ENCODE results near the gene CACNA1C.
"Not testable (repeated sequence)": the region's sequence is repeated elsewhere in the genome, so short reads cannot be mapped to it uniquely, and the experiment has no call there.

CACNA1C gene

DNA sequence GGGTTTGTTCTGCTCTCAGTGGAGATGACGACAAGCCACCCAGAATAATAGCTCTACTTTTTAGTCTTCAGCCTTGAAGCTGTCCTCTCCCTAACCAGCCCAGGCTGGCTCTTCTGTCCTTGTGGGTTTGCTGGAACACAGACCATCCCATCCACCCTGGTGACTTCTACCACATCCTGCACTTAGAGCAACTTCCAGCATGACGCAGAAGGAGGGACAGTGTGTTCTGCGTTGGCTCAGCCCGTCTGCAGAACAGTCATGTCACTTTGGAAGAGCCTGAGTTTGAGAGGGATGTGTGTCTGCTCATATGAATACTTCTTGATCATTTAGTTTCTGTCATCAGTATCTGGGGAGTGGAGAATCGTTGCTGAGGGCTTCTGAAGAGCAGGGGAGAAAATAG lies 198.0 kb downstream of the CACNA1C start:
- Histone ChIP-seq H3K36me3 (ENCODE audit: insufficient read depth) (no peaks in the 10 kb centered on the region), H3K27me3 (ENCODE audit: insufficient read depth, low read depth) (no peaks in the 10 kb centered on the region), H4K20me1 (ENCODE audit: insufficient read depth) (no peaks in the 10 kb centered on the region), H3K4me3 (IDR thresholded peaks at IDR 0.05; ENCODE audit: insufficient read depth, low read depth, low read length) (no peak overlapping the region), H3K9ac (no peak overlapping the region), H3K4me2 (no peak overlapping the region), H3K27ac (no peak overlapping the region), H2AFZ (ENCODE audit: low read depth) (no peak overlapping the region), H3K79me2 (ENCODE audit: insufficient read depth, low read depth) (no peaks in the 10 kb centered on the region), H3K4me1 (ENCODE audit: low read depth, poor library complexity, severe bottlenecking) (no peaks in the 10 kb centered on the region)
- TF ChIP-seq, protein P1, sequence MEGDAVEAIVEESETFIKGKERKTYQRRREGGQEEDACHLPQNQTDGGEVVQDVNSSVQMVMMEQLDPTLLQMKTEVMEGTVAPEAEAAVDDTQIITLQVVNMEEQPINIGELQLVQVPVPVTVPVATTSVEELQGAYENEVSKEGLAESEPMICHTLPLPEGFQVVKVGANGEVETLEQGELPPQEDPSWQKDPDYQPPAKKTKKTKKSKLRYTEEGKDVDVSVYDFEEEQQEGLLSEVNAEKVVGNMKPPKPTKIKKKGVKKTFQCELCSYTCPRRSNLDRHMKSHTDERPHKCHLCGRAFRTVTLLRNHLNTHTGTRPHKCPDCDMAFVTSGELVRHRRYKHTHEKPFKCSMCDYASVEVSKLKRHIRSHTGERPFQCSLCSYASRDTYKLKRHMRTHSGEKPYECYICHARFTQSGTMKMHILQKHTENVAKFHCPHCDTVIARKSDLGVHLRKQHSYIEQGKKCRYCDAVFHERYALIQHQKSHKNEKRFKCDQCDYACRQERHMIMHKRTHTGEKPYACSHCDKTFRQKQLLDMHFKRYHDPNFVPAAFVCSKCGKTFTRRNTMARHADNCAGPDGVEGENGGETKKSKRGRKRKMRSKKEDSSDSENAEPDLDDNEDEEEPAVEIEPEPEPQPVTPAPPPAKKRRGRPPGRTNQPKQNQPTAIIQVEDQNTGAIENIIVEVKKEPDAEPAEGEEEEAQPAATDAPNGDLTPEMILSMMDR (conservative IDR thresholded peaks at IDR 0.05; ENCODE audit: low read depth, low read length): no peak

DNA sequence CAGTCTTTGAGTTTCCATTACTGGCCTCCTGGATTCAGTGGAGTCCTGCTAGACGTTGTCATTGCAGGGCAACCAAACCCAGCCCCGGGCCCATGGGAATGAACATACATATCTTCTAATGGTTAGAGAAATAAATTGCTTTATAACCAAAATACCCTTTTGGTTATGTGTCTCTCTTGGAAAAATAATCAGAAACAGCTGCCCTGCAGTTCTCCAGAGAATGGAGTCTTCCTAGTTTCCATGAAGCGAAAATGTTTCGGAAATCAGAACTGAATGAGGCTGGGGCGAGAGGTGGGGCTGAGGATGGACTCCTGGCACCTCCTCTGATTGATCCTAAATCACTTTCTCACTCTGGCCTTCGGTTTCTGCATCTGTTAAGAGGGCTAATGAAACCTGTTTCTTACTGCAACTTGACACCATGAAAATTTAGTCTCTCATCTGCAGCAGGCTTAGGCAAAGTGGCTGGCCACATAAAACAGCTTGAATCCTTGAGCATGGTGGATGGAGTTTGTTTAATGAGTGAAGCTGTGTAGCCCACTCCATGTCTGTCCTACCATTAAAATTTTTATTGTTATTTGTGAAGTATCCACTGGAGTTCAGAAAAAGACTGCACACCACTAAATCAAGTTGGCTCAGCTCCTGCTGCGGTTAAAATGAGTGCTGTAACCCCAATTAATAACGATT lies 198.9 kb downstream of the CACNA1C start:
- TF ChIP-seq, protein P1 (conservative IDR thresholded peaks at IDR 0.05; ENCODE audit: low read depth, low read length): no peak
- H4K20me1 ChIP-seq (ENCODE audit: insufficient read depth): no peaks in the 10 kb centered on the region
- no peaks in the 10 kb centered on the region for H3K36me3 ChIP-seq (ENCODE audit: insufficient read depth)
- no peaks in the 10 kb centered on the region for H3K4me1 ChIP-seq (ENCODE audit: low read depth, poor library complexity, severe bottlenecking)
- no peak overlapping the region for H3K9ac ChIP-seq
- H3K4me3 ChIP-seq (IDR thresholded peaks at IDR 0.05; ENCODE audit: insufficient read depth, low read depth, low read length): no peak overlapping the region
- no peak overlapping the region for H3K4me2 ChIP-seq
- H3K27me3 ChIP-seq (ENCODE audit: insufficient read depth, low read depth): no peaks in the 10 kb centered on the region
- no peaks in the 10 kb centered on the region for H3K79me2 ChIP-seq (ENCODE audit: insufficient read depth, low read depth)
- no peak overlapping the region for H3K27ac ChIP-seq
- no peak overlapping the region for H2AFZ ChIP-seq (ENCODE audit: low read depth)

DNA sequence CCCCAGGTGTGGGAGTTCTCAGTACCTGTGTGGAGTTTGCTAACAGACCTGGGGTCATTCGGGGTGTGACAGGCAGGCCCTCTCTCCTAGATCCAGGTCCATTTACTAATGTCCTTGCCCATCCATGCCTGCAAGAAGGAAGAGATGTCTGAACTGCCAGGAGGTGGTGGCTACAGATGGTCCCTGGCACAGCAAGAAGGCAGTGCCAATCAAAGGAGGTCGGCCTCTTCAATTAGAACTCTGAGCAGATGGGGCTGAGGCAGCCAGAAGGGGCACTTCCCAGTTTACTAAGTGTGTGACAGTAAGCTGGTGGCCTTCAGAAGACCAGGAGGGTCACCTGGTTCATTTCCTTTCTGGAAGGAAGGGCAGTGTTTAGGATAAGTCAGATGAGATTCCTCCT lies 202.5 kb downstream of the CACNA1C start:
- Histone ChIP-seq H2AFZ (ENCODE audit: low read depth) (no peak overlapping the region), H3K79me2 (ENCODE audit: insufficient read depth, low read depth) (no peaks in the 10 kb centered on the region), H3K4me2 (no peak overlapping the region), H3K9ac (no peak overlapping the region), H3K27me3 (ENCODE audit: insufficient read depth, low read depth) (no peaks in the 10 kb centered on the region), H3K4me3 (IDR thresholded peaks at IDR 0.05; ENCODE audit: insufficient read depth, low read depth, low read length) (no peak overlapping the region), H4K20me1 (ENCODE audit: insufficient read depth) (no peaks in the 10 kb centered on the region), H3K36me3 (ENCODE audit: insufficient read depth) (no peaks in the 10 kb centered on the region), H3K27ac (no peak overlapping the region), H3K4me1 (ENCODE audit: low read depth, poor library complexity, severe bottlenecking) (no peaks in the 10 kb centered on the region)
- TF ChIP-seq, protein P1 (conservative IDR thresholded peaks at IDR 0.05; ENCODE audit: low read depth, low read length): no peak

DNA sequence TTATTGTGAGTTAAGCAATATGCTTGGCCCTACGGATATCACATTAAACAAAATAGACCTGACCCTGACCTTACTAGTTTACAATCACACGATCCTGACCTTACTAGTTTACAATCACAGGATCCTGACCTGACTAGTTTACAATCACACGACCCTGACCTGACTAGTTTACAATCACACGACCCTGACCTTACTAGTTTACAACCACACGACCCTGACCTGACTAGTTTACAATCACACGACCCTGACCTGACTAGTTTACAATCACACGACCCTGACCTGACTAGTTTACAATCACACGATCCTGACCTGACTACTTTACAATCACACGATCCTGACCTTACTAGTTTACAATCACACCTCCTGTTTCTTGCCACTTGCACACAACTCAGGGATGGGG lies 202.9 kb downstream of the CACNA1C start:
- H3K4me2 ChIP-seq; H3K4me1 ChIP-seq (ENCODE audit: low read depth, poor library complexity, severe bottlenecking); H2AFZ ChIP-seq (ENCODE audit: low read depth); H3K36me3 ChIP-seq (ENCODE audit: insufficient read depth); H3K4me3 ChIP-seq (IDR thresholded peaks at IDR 0.05; ENCODE audit: insufficient read depth, low read depth, low read length); H3K9ac ChIP-seq; H3K27me3 ChIP-seq (ENCODE audit: insufficient read depth, low read depth); H3K27ac ChIP-seq; H4K20me1 ChIP-seq (ENCODE audit: insufficient read depth); H3K79me2 ChIP-seq (ENCODE audit: insufficient read depth, low read depth): not testable (repeated sequence)

DNA sequence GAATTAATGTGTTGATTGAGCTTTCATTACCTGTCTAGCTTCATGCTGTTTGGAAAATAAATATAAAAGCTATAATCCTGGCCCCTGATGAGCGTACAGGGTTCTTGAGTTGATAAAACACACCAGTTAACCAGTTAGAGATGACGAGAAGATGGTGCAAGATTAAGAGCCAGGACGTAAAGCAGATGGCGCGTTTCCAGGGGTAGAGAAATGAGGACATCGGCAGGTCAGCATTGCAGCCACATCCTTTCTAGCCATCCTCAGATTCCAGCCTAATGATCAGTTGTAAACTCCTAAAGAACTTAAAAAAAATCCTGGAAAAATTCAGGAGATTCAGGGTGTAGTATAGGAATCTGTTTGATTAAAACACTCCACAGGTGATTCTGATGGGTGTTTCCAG lies 203.7 kb downstream of the CACNA1C start:
- H3K79me2 ChIP-seq (ENCODE audit: insufficient read depth, low read depth): no peaks in the 10 kb centered on the region
- TF ChIP-seq, protein P1 (conservative IDR thresholded peaks at IDR 0.05; ENCODE audit: low read depth, low read length): no peak
- no peak overlapping the region for H3K9ac ChIP-seq

More for the DNA sequence above, 203.7 kb downstream of the CACNA1C start:
- Histone ChIP-seq H3K4me1 (ENCODE audit: low read depth, poor library complexity, severe bottlenecking) (no peaks in the 10 kb centered on the region), H2AFZ (ENCODE audit: low read depth) (no peak overlapping the region), H3K27me3 (ENCODE audit: insufficient read depth, low read depth) (no peaks in the 10 kb centered on the region), H3K4me3 (IDR thresholded peaks at IDR 0.05; ENCODE audit: insufficient read depth, low read depth, low read length) (no peak overlapping the region), H3K36me3 (ENCODE audit: insufficient read depth) (no peaks in the 10 kb centered on the region), H3K4me2 (no peak overlapping the region), H4K20me1 (ENCODE audit: insufficient read depth) (no peaks in the 10 kb centered on the region), H3K27ac (no peak overlapping the region)
